Kidney (tissue), 14 donors: Measurements from ENCODE around the gene PRRC2B. TPM values are rescaled to one million over a fixed set of nuclear protein-coding genes. Genes with fewer than 3 reads are reported as not detected.
A peak's percentile ranks its signal among the peaks of the same experiment; 100 is the strongest.

Experiments
- DNase-seq, 5 donors: peaks; one replicate each; pipeline ENCODE4 v3.0.0-alpha.2; 2013 to 2020
- FAIRE-seq: peaks from 2 replicates; lab custom pipeline; 2012; peaks lifted over from hg19 to GRCh38; lab: Jason Lieb, UNC
- H3K27ac ChIP-seq, 2 donors: one replicate each; pipeline ENCODE4 v1.7.0; 2013; ENCODE audit warnings: low read depth in 2 of 2, low read length in 2 of 2, inconsistent platforms in 1 of 2
- H3K27me3 ChIP-seq: one replicate; pipeline ENCODE4 v1.7.1; 2013; ENCODE audit warnings: low read length, inconsistent platforms; ENCODE audit not compliant: control insufficient read depth, insufficient read depth
- H3K36me3 ChIP-seq, 3 donors: one replicate each; pipeline versions ENCODE4 v1.7.0 to v1.7.1; 2013; ENCODE audit warnings: low read length in 3 of 3, control low read depth in 1 of 3, inconsistent platforms in 1 of 3; ENCODE audit not compliant: insufficient read depth in 3 of 3, control insufficient read depth in 2 of 3
- H3K4me1 ChIP-seq, 3 donors: one replicate each; pipeline versions ENCODE4 v1.7.0 to v1.7.1; 2013; ENCODE audit warnings: low read length in 3 of 3, inconsistent platforms in 1 of 3, low read depth in 1 of 3; ENCODE audit not compliant: control insufficient read depth in 2 of 3, insufficient read depth in 2 of 3
- H3K4me3 ChIP-seq, 3 donors: one replicate each; pipeline versions ENCODE4 v1.7.0 to v1.8.1; 2013; ENCODE audit warnings: low read length in 3 of 3, control low read depth in 1 of 3, inconsistent platforms in 1 of 3
- H3K9ac ChIP-seq, 3 donors: one replicate each; pipeline versions ENCODE4 v1.7.0 to v1.7.1; 2013; ENCODE audit warnings: low read length in 3 of 3, control low read depth in 1 of 3, inconsistent platforms in 1 of 3
- H3K9me3 ChIP-seq, 3 donors: one replicate each; pipeline versions ENCODE4 v1.7.0 to v1.7.1; 2013; ENCODE audit warnings: low read length in 3 of 3, control low read depth in 1 of 3, inconsistent platforms in 1 of 3; ENCODE audit not compliant: control insufficient read depth in 2 of 3, insufficient read depth in 1 of 3
- CTCF ChIP-seq: IDR thresholded peaks from 3 replicates; pipeline ENCODE4 v1.5.1; 2012; ENCODE audit warnings: mild to moderate bottlenecking, moderate library complexity, borderline replicate concordance; ENCODE audit not compliant: insufficient read depth; ENCODE audit errors: extremely low read depth
- intact Hi-C: fragments of 100-400 bp; cut with DNase I; formaldehyde crosslinking; loops from one replicate; pipeline ENCODE4 v1.11.1; 2022
- polyA plus RNA-seq: library from polyadenylated mRNA; stranded (reverse); fragments of 350-450 nt; fragmentation: Illumina TruSeq; extraction: RNeasy Lipid Tissue Mini Kit (QIAGEN cat#74804); gene quantifications from one replicate; pipeline ENCODE4 v1.2.3, GENCODE V29; 2014; ENCODE audit warnings: low read depth, low replicate concordance; ENCODE audit not compliant: insufficient read depth
- total RNA-seq: library from RNA; stranded (reverse); fragmentation: NEBNext Ultra II Directional; extraction: Animal tissue kit (Norgen Biotek cat#: 25700); gene quantifications from one replicate; pipeline ENCODE4 v1.2.1, GENCODE V29; 2021
- donor health status: control.
- donor health status: control.
- donor health status: control.
- donor health status: control.
- donor health status: control.
- donor health status: DM: yes; HTN: yes; CAD: no.
- donor health status: Normal renal cell carcinoma (clear cell type).

The PRRC2B gene
- total and polyA plus RNA-seq, 2 donors from 2014 or later: 37.4 to 227 TPM

- no peak overlapping the region for H3K27ac ChIP-seq
- H3K4me3 ChIP-seq: no peak overlapping the region
- H3K4me1 ChIP-seq: peaks cover 19 to 53% (median 48%) of the 10 kb centered on the region in 3 donors
- TF ChIP-seq CTCF: no peak
- DNase-seq (peak in 1 of 5 donors; percentile 3), FAIRE-seq (no peak)
- H3K27me3 ChIP-seq: no peaks in the 10 kb centered on the region
- H3K9me3 ChIP-seq: no peaks in the 10 kb centered on the region
- no peak overlapping the region for H3K9ac ChIP-seq
- H3K36me3 ChIP-seq: no peaks in the 10 kb centered on the region
- intact Hi-C loops: no loop called here
Observed at GRCh38 chr9:131399972-131400371, 6.1 kb downstream of the PRRC2B start.

GRCh38 chr9:131400627-131401026, 6.7 kb downstream of the PRRC2B start:
- Histone ChIP-seq H3K4me3 (no peak overlapping the region), H3K36me3 (no peaks in the 10 kb centered on the region), H3K27me3 (no peaks in the 10 kb centered on the region), H3K4me1 (peaks cover 19 to 57% (median 50%) of the 10 kb centered on the region in 3 donors), H3K9me3 (no peaks in the 10 kb centered on the region), H3K27ac (no peak overlapping the region), H3K9ac (no peak overlapping the region)
- no peak for TF ChIP-seq CTCF
- DNase-seq (peak in 1 of 5 donors; percentile 26), FAIRE-seq (no peak)
- intact Hi-C loops: no loop called here

- no peak for TF ChIP-seq CTCF
- Histone ChIP-seq H3K9ac (peak overlapping the region in 1 of 3 donors; percentile 23), H3K36me3 (no peaks in the 10 kb centered on the region), H3K4me3 (no peak overlapping the region), H3K4me1 (peaks cover 15 to 54% (median 54%) of the 10 kb centered on the region in 3 donors), H3K9me3 (no peaks in the 10 kb centered on the region), H3K27ac (peak overlapping the region; percentile 59 to 66), H3K27me3 (no peaks in the 10 kb centered on the region)
- DNase-seq: no peak
- no peak for FAIRE-seq
- intact Hi-C loops: no loop called here
Observed at GRCh38 chr9:131402073-131402472, 8.2 kb downstream of the PRRC2B start.
